GM20431 (cell line): ENCODE data around the gene PNMA8C.
"Not testable (repeated sequence)": the region's sequence is repeated elsewhere in the genome, so short reads cannot be mapped to it uniquely, and the experiment has no call there.

Experiments used
- in situ Hi-C: fragments of 300-500 bp; cut with MseI, MboI; formaldehyde crosslinking; loops from one replicate; pipeline ENCODE4 v1.15.0; 2020; ENCODE audit warnings: low sequenced_read_pairs; ENCODE audit not compliant: unreplicated experiment

Gene PNMA8C

GRCh38 chr19:46391296-46392251 lies 37.2 kb downstream of the PNMA8C start:
- in situ Hi-C loops, result no loop called here

- in situ Hi-C loops, result no loop called here
Observed at GRCh38 chr19:46390866-46391265, 37.9 kb downstream of the PNMA8C start.

GRCh38 chr19:46390121-46390858 lies 38.4 kb downstream of the PNMA8C start:
- in situ Hi-C loops, result no loop called here

GRCh38 chr19:46388311-46389095 lies 40.2 kb downstream of the PNMA8C start:
- in situ Hi-C loops, result no loop called here

- in situ Hi-C loops, result no loop called here
Observed at GRCh38 chr19:46387713-46388130, 41.0 kb downstream of the PNMA8C start.

GRCh38 chr19:46386996-46387712 lies 41.6 kb downstream of the PNMA8C start:
- in situ Hi-C loops, result no loop called here

- in situ Hi-C loops, result no loop called here
Observed at GRCh38 chr19:46386151-46386550, 42.6 kb downstream of the PNMA8C start.

- in situ Hi-C loops, result no loop called here
Observed at GRCh38 chr19:46385636-46386035, 43.1 kb downstream of the PNMA8C start.

GRCh38 chr19:46384396-46384795 lies 44.3 kb downstream of the PNMA8C start:
- in situ Hi-C loops, result no loop called here

- in situ Hi-C loops, result no loop called here
Observed at GRCh38 chr19:46383846-46384245, 44.9 kb downstream of the PNMA8C start.

GRCh38 chr19:46383171-46383815 lies 45.4 kb downstream of the PNMA8C start:
- in situ Hi-C loops, result no loop called here

- in situ Hi-C loops, result no loop called here
Observed at GRCh38 chr19:46381756-46382345, 46.9 kb downstream of the PNMA8C start.

- in situ Hi-C loops, result no loop called here
Observed at GRCh38 chr19:46381346-46381745, 47.4 kb downstream of the PNMA8C start.

- in situ Hi-C loops, result no loop called here
Observed at GRCh38 chr19:46380690-46381089, 48.0 kb downstream of the PNMA8C start.

GRCh38 chr19:46378268-46378667 lies 50.5 kb downstream of the PNMA8C start:
- in situ Hi-C loops, result no loop called here

GRCh38 chr19:46376241-46377153 lies 52.2 kb downstream of the PNMA8C start:
- in situ Hi-C loops, result no loop called here

GRCh38 chr19:46375476-46376067 lies 53.2 kb downstream of the PNMA8C start:
- in situ Hi-C loops, result not testable (repeated sequence)
